ENCODE data around the gene DLGAP1.
"Not testable (repeated sequence)": the region's sequence is repeated elsewhere in the genome, so short reads cannot be mapped to it uniquely, and the experiment has no call there.

Gene DLGAP1

DNA sequence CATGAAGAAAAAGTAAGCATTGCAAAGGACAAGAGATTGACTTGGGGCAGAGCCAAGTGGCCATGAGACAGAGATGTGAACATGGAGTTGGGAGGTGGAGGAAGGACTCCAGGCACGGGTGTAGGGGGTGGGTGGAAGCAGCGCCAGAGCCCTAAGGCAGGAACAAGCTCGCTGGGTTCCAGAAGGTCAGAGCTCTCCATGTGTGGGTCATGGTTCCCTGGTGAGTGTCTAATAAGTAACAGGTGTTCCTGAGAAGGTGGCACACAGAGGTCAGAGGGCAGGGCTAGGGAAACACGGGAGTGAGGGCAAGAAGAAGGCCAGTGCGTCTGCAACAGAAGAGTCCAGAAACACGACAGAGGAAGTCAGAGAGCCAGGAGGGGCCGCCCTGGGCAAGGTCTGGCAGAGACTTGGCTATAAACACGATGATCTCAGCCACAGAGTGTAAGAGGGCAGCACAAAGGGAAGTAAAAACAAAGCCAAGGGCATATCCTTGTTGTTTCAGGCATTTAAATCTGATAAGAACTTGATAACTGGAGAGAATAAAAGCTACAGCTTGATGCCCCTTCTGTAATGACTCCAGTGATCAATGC is 744.3 kb downstream of the DLGAP1 start:
- peak in 1 of 2 experiments; percentile 9 for DNase-seq

- DNase-seq, result no peak
These were observed 745.9 kb downstream of the DLGAP1 start for GRCh38 chr18:3709205-3709604.

GRCh38 chr18:3706279-3707097 is 748.6 kb downstream of the DLGAP1 start:
- no peak for DNase-seq

DNA sequence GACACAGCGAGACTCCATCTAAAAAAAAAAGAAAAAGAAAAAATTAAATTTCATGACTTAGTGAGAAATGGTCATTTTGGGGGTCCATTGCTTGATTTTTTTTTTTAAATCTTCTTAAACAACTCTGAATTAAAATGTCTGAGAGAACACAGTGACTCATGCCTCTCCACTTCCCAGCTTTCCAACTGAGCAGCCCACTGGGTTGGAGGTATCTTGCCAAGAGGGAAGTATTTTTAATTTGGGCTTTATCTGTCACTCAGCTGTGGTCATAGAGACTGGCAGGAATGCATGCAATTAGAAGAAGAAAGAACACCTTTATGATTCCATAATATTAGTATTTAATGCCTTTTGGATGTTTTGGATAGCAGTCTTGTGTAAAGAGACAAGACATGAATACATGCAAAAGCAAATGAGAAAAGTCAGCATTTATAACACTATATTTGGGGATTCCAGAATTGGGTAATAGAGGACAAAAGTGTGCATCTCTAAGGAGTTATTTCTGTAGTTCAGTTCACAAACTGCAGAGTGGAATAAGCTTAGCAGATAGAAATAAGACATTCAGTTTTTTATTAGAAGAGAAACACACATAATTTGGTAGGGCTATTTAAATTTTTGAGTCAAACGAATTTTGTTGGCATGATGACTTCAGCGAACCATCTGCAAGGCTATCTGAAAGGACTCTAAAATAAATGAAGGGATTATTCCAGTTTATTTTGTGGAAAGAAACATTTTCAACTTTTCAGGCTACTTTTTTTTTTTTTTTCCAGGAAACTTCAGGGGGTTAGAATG is 750.4 kb downstream of the DLGAP1 start:
- peak in 1 of 2 experiments; percentile 8 for DNase-seq

GRCh38 chr18:3703732-3704176 is 751.4 kb downstream of the DLGAP1 start:
- peak in 1 of 2 experiments; percentile 82 for DNase-seq

DNA sequence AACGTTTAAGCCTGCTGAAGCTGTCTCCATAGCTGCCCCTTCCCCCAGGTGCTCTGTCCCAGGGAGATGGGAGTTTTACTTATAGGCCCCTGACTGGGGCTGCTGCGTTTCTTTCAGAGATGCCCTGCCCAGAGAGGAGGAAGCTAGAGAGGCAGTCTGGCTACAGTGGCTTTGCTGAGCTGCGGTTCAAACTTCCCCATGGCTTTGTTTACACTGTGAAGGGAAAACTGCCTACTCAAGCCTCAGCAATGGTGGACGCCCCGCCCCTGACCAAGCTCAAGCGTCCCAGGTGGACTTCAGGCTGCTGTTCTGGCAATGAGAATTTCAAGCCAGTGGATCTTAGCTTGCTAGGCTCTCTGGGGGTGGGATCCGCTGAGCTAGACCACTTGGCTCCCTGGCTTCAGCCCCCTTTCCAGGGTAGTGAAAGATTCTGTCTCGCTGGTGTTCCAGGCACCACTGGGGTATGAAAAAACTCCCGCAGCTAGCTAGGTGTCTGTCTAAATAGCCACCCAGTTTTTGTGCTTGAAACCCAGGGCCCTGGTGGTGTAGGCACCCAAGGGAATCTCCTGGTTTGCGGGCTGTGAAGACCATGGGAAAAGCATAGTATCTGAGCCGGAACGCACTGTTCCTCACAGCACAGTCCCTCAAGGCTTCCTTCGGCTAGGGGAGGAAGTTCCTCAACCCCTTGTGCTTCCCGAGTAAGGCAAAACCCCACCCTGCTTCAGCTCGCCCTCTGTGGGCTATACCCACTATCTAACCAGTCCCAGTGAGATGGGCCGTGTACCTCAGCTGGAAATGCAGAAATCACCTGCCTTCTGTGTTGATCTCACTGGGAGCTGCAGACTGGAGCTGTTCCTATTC is 755.2 kb downstream of the DLGAP1 start:
- DNase-seq, result not testable (repeated sequence)

DNA sequence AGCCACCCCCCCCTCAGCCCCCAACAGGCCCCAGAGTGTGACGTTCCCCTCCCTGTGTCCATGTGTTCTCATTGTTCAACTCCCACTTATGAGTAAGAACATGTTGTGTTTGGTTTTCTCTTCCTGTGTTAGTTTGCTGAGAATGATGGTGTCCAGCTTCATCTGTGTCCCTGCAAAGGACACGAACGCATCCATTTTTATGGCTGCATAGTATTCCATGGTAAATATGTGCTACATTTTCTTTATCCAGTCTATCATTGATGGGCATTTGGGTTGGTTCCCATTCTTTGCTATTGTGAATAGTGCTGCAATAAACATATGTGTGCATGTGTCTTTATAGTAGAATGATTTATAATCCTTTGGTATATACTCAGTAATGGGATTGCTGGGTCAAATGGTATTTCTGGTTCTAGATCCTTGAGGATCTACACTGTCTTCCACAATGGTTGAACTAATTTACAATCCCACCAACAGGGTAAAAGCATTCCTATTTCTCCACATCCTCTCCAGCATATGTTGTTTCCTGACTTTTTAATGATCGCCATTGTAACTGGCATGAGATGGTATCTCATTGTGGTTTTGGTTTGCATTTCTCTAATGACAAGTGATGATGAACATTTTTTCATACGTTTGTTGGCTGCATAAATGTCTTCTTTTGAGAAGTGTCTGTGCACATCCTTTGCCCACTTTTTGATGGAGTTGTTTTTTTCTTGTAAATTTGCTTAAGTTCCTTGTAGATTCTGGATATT is 760.9 kb downstream of the DLGAP1 start:
- DNase-seq, result not testable (repeated sequence)

DNA sequence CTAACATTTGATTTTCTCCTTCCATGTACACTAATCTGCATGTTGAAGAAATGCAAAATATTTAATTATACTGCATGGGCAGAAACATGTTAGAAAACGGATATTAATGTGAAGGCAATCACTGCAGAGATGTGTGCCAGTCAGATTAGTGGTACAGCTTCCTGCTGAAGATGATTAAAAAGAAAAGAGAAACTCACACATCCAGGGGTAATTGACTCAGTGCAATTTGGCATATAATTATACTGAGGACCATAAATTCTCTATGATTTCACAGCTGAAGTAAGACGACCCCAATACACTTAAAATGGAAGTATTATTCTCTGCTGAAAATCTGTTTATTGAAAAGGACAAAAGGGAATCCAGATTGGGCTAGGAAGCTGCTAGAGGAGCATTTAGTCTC is 761.7 kb downstream of the DLGAP1 start:
- no peak for DNase-seq

DNA sequence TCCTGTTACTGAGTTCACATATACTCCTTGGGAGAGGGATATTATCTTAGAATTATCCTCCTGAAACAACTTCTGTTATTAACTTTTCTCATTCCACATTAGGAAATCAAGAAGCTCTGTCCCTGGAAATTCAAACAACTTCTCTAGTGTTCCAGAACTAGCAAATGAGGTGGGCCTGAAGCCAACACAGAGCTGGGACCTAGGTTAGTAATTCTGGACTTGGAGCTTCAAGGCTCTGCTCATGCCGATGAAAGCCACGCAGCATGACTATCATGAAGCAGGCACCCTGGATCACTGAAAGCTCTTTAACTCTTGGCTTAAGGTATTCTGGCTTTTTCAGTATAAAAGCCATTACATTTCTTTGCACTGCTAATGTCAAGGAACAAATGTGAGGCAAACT is 762.4 kb downstream of the DLGAP1 start:
- no peak for DNase-seq

- no peak for DNase-seq
These were observed 762.9 kb downstream of the DLGAP1 start for GRCh38 chr18:3692113-3692621.

DNA sequence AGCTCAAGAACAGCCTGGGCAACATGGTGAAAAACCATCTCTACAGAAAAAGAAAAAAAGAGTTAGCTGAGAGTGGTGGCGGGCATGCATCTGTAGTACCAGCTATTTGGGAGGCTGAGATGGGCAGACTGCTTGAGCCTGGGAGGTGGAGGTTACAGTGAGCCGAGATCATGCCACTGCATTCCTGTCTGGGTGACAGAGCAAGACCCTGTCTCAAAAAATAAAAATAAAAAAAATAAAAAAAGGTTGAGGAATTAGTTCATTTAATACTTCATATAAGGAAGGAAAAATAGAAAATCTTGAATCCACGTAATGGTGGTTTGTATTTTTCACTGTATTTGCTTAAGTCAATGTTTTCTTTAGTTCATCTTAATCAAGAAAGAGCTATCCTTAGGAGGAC is 763.4 kb downstream of the DLGAP1 start:
- no peak for DNase-seq

- DNase-seq, result no peak
These were observed 764.4 kb downstream of the DLGAP1 start for GRCh38 chr18:3690764-3691066.

DNA sequence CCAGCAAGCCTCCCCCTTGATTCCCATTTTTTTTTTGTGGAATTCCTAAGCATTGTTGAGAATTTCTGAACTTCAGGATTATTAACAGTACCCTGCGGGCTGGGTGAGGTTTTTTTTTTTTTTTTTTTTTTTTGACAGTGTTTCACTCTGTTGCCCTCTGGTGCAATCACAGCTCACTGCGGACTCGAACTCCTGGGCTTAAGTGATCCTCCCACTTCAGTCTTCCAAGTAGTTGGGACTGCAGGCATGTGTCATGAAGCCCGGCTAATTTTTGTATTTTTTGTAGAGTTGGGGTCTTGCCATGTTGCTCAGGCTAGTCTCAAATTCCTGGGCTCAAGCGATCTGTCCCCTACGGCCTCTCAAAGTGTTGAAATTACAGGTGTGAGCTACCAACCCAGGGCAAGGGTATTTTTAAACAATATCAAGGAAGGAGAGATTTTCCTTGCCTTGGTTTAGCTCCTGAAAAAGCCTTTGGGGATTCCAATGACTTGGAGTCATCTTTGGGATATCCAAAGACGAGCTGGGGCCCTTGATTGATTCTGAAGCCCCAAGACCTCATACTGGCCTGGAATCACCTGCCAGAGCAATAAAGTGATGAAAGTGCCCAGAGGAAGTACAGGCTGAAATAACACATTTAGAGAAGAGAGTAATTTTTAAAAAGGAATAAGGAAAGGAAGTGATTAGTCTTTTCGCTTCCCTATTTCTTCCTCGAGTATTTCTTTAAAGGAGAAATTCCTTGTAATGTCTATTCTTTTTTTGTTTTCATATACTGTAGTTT is 764.9 kb downstream of the DLGAP1 start:
- no peak for DNase-seq

DNA sequence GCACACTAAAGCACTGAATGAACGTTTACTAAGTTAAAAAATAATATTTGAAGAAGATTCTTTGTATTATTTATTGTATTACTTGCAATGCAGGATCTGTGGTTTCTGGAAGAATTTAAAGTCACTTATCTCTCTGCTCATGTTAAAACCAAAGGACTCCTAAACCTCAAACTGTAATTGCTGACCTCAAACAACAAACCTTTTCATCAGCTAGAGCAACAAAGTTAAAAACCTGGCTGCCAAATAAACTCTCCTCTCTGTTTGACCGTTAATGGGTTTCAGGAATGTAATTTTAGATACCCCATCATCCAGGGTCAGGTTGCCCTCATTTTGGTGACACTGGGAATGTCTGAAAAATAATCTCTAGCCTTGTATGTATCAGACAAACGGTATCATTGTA is 766.0 kb downstream of the DLGAP1 start:
- no peak for DNase-seq

DNA sequence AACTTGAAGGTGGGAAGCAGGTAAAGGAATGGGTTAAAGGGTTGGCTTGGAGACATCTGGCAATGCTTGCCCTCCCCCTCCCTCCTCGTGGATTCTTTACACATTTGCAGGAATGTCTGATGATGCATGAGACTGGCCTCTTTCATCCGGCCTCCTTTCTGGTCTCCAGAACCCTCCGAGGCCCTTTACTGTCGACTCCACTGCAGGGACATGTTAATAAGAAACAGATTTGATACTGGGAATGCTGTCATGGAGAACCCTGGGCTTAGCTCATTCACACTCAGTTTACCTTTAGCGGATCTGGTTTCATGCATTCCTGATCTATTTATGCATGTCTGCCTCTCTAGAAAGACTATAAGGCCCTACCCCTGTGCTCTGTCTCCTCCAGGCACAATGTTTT is 766.4 kb downstream of the DLGAP1 start:
- no peak for DNase-seq

DNA sequence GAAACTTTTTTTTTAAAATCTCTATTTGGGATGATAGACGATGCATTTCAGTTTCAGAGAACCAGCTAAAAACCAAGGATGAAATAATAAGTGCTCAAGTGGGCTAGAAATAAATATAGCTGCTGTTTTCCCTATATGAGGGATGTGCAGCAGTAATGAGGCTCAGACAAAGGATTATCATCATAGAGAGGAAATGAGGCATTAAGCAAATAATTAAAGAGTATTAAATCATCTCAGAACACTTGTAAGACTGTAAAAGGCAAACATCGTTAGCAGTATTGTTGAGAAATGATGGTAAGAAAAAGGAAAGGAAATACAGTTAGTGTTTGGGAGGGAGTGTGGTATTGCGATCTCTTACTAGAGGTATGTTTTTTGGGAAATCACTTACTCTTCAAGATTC is 771.6 kb downstream of the DLGAP1 start:
- DNase-seq, result no peak

GRCh38 chr18:3682061-3682460 is 773.0 kb downstream of the DLGAP1 start:
- no peak for DNase-seq

DNA sequence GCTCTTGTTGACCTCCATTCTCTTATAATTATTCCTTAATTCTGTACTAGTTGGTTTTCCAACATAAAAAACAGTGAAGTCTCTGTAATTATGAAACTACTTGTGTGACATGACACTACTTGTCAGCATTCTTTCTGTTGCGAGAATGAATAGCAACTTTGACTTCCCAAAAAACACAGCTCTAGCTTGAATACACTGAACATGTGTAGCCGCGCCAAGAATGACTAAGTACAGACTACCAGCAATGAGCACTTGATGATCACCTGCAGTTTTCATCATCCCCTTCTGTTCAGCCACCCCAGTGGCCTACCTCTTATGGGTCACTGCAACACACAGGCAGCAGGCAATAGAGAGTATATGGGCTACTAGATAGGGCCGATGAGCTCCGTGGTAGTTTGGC is 775.9 kb downstream of the DLGAP1 start:
- DNase-seq, result no peak

DNA sequence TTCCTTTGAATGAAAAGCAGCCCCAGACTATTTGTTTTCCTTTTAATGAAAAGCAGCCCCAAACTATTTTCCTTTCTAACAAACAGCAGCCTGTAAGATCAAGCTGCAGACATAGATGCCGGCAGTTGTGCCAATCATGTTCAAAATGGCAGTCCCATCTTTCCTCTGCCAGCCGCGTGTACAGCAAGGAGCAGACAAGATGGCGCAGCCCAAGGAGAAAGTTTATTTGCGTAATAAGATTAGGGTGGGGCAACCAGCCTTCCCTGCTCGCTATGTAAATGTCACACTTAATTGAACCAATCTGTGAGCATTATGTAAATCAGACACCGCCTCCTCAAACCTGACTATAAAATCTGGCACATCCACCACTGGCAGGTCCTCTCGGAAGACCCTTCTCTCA is 779.1 kb downstream of the DLGAP1 start:
- DNase-seq, result no peak

- DNase-seq, result no peak
These were observed 779.7 kb downstream of the DLGAP1 start for GRCh38 chr18:3675446-3675845.

- no peak for DNase-seq
These were observed 783.9 kb downstream of the DLGAP1 start for GRCh38 chr18:3671176-3671575.
